CD8-positive, alpha-beta memory T cell (primary cell): ENCODE data around the gene DCD. TPM values are rescaled to one million over a fixed set of nuclear protein-coding genes. Genes with fewer than 3 reads are reported as not detected.

Source experiments
- CTCF ChIA-PET: fragments of 350-600 bp; sonication (Branson Sonifier 250); formaldehyde crosslinking; loops from one replicate; lab custom pipeline; 2021; ENCODE audit warnings: antibody characterized with exemption; lab: Charles Lee
- POLR2A ChIA-PET: fragments of 350-600 bp; sonication (Branson Sonifier 250); formaldehyde crosslinking; loops from one replicate; lab custom pipeline; 2021; ENCODE audit warnings: antibody characterized with exemption; lab: Charles Lee
- DNase-seq, 5 donors: peaks; one replicate each; pipeline versions ENCODE4 v3.0.0 to v3.0.0-alpha.2; 2020 to 2022; ENCODE audit warnings: mixed read lengths in 1 of 5
- H3K27ac ChIP-seq: one replicate; pipeline ENCODE4 v1.7.0; 2013; ENCODE audit warnings: low read depth, mild to moderate bottlenecking, low read length, moderate library complexity
- H3K27me3 ChIP-seq: 2 replicates; pipeline ENCODE4 v1.7.0; 2013; ENCODE audit warnings: low read length, mild to moderate bottlenecking; ENCODE audit not compliant: insufficient read depth, poor library complexity, severe bottlenecking
- H3K36me3 ChIP-seq: 2 replicates; pipeline ENCODE4 v1.7.0; 2013; ENCODE audit warnings: mild to moderate bottlenecking, low read length, moderate library complexity; ENCODE audit not compliant: insufficient read depth
- H3K4me1 ChIP-seq: 2 replicates; pipeline ENCODE4 v1.7.0; 2013; ENCODE audit warnings: mild to moderate bottlenecking, low read length, moderate library complexity; ENCODE audit not compliant: insufficient read depth
- H3K4me3 ChIP-seq: 2 replicates; pipeline ENCODE4 v1.7.0; 2013; ENCODE audit warnings: mild to moderate bottlenecking, low read length
- H3K9me3 ChIP-seq: 2 replicates; pipeline ENCODE4 v1.7.0; 2013; ENCODE audit warnings: mild to moderate bottlenecking, low read length
- H3K27ac Mint-ChIP-seq, 8 donors: one replicate each; pipeline ENCODE4 v1.8.0; 2020 to 2021; ENCODE audit warnings: mixed read lengths in 8 of 8, mild to moderate bottlenecking in 6 of 8, inconsistent platforms in 3 of 8, moderate library complexity in 3 of 8
- H3K27me3 Mint-ChIP-seq, 2 donors: one replicate each; pipeline ENCODE4 v1.8.0; 2020 to 2021; ENCODE audit warnings: mixed read lengths in 2 of 2, mild to moderate bottlenecking in 1 of 2, moderate library complexity in 1 of 2
- H3K36me3 Mint-ChIP-seq, 3 donors: one replicate each; pipeline ENCODE4 v1.8.0; 2020 to 2021; ENCODE audit warnings: mixed read lengths in 3 of 3, inconsistent platforms in 1 of 3, mild to moderate bottlenecking in 1 of 3
- H3K4me1 Mint-ChIP-seq, 3 donors: one replicate each; pipeline ENCODE4 v1.8.0; 2020 to 2021; ENCODE audit warnings: mixed read lengths in 3 of 3, inconsistent platforms in 1 of 3, mild to moderate bottlenecking in 1 of 3
- H3K4me3 Mint-ChIP-seq, 7 donors: one replicate each; pipeline ENCODE4 v1.8.0; 2020 to 2021; ENCODE audit warnings: mixed read lengths in 7 of 7, mild to moderate bottlenecking in 6 of 7, moderate library complexity in 4 of 7, inconsistent platforms in 2 of 7
- H3K9me3 Mint-ChIP-seq, 5 donors: one replicate each; pipeline ENCODE4 v1.8.0; 2020 to 2022; ENCODE audit warnings: mixed read lengths in 5 of 5, mild to moderate bottlenecking in 3 of 5, moderate library complexity in 2 of 5, inconsistent platforms in 1 of 5
- polyA plus RNA-seq: library from polyadenylated mRNA; unstranded; fragments of 300-500 nt; fragmentation: Illumina TruSeq; gene quantifications from one replicate; pipeline ENCODE4 v1.2.3, GENCODE V29; 2021
- total RNA-seq, 2 experiments: library from RNA; stranded (reverse); gene quantifications; one replicate each; pipeline ENCODE4 v1.2.3, GENCODE V29; 2021

Gene DCD
- total and polyA plus RNA-seq, 3 experiments from 2014 or later = not detected

DNA sequence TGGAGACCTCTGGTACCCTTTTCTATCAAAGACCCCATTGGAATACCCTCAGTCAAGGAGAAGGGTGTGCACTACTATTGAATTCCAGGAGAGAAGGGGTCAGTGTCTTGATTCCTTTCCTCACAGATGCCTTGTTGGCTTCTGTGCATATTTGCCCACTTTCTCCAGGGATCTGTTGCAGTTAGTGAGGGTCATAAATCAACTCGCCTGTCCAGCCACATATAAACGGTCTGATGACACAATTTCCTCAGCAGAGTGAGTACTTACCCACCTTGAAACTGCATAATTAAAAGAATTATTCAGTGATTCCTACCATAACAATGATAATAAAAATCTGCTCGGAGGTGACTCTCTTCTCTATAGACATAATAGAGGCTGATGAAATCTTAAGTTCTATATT lies 13.9 kb upstream of the DCD start:
- no peaks in the 10 kb centered on the region for H3K4me1 ChIP-seq
- H3K4me3 ChIP-seq = no peak overlapping the region
- DNase-seq = no peak
- no peaks in the 10 kb centered on the region for H3K36me3 Mint-ChIP-seq
- CTCF ChIA-PET = no interaction called here
- no peak overlapping the region for H3K4me3 Mint-ChIP-seq
- POLR2A ChIA-PET = no interaction called here
- no peak overlapping the region for H3K27ac ChIP-seq
- no peaks in the 10 kb centered on the region for H3K4me1 Mint-ChIP-seq
- H3K9me3 ChIP-seq = no peaks in the 10 kb centered on the region
- peaks cover 25 to 32% of the 10 kb centered on the region in 2 donors for H3K27me3 Mint-ChIP-seq
- H3K27ac Mint-ChIP-seq = no peak overlapping the region
- H3K9me3 Mint-ChIP-seq = no peaks in the 10 kb centered on the region
- no peaks in the 10 kb centered on the region for H3K36me3 ChIP-seq
- no peaks in the 10 kb centered on the region for H3K27me3 ChIP-seq

DNA sequence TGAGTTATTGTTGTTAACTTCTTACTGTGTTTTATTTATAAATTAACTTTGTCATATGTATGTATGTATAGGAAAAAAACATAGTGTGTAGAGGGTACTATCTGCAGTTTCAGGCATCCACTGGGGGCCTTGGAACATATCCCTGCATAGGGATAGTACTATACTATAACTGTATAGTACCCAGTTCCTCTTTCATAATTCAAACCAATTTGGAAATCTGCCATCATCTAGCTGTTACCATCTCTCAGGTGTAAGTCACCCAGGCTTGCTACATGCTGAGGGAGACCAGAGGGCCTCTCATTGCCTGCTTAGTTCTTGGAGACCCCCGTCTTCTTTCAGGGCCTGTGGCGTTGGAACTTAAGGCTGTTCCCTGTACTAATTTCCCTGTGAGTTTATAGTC lies 12.9 kb upstream of the DCD start:
- no peak overlapping the region for H3K27ac Mint-ChIP-seq
- H3K36me3 Mint-ChIP-seq = no peaks in the 10 kb centered on the region
- H3K4me1 Mint-ChIP-seq = no peaks in the 10 kb centered on the region
- Histone ChIP-seq H3K27me3 (peaks cover 4% of the 10 kb centered on the region), H3K4me3 (no peak overlapping the region), H3K36me3 (no peaks in the 10 kb centered on the region), H3K9me3 (no peaks in the 10 kb centered on the region), H3K27ac (no peak overlapping the region), H3K4me1 (no peaks in the 10 kb centered on the region)
- ChIA-PET POLR2A (no interaction called here), CTCF (no interaction called here)
- peaks cover 23 to 33% of the 10 kb centered on the region in 2 donors for H3K27me3 Mint-ChIP-seq
- DNase-seq = no peak
- no peaks in the 10 kb centered on the region for H3K9me3 Mint-ChIP-seq
- no peak overlapping the region for H3K4me3 Mint-ChIP-seq

DNA sequence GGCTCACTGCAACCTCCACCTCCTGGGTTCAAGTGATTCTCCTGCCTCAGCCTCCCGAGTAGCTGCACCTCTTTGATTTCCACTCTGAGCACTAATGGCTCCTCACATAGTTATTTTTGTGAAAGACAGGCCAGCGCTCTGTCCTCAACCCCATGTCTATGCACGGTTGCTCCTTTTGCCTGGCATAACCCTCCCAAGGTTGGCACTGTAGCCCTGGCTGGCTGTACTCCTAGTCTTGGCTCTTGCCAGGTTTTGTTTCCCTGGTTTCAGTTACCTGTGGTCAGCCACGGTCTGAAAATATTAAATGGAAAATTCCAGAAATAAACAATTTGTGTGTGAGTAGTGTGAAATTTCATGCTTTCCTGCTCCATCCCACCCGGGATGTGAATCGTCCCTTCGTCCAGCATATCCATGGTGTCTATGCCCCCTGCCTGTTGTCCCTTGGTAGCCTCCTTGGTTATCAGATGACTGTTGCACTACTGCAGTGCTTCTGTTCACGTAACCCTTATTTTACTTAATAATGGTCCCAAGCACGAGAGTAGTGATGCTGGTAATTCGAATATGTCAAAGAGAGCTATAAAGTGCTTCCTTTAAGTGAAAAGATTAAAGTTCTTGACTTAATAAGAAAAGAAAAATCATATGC lies 12.3 kb upstream of the DCD start:
- Histone ChIP-seq H3K27me3 (peaks cover 4% of the 10 kb centered on the region), H3K4me1 (no peaks in the 10 kb centered on the region), H3K36me3 (no peaks in the 10 kb centered on the region), H3K4me3 (no peak overlapping the region), H3K27ac (no peak overlapping the region), H3K9me3 (no peaks in the 10 kb centered on the region)
- Mint-ChIP-seq H3K4me3 (no peak overlapping the region), H3K4me1 (no peaks in the 10 kb centered on the region), H3K9me3 (no peaks in the 10 kb centered on the region), H3K36me3 (no peaks in the 10 kb centered on the region), H3K27me3 (peaks cover 20 to 31% of the 10 kb centered on the region in 2 donors), H3K27ac (no peak overlapping the region)
- CTCF ChIA-PET = interaction anchor here (0.8 kb wide), 1 partner anchor 15 kb away, joined by 3 read pairs; no protein-coding TSS in a partner anchor
- POLR2A ChIA-PET = no interaction called here
- no peak for DNase-seq

DNA sequence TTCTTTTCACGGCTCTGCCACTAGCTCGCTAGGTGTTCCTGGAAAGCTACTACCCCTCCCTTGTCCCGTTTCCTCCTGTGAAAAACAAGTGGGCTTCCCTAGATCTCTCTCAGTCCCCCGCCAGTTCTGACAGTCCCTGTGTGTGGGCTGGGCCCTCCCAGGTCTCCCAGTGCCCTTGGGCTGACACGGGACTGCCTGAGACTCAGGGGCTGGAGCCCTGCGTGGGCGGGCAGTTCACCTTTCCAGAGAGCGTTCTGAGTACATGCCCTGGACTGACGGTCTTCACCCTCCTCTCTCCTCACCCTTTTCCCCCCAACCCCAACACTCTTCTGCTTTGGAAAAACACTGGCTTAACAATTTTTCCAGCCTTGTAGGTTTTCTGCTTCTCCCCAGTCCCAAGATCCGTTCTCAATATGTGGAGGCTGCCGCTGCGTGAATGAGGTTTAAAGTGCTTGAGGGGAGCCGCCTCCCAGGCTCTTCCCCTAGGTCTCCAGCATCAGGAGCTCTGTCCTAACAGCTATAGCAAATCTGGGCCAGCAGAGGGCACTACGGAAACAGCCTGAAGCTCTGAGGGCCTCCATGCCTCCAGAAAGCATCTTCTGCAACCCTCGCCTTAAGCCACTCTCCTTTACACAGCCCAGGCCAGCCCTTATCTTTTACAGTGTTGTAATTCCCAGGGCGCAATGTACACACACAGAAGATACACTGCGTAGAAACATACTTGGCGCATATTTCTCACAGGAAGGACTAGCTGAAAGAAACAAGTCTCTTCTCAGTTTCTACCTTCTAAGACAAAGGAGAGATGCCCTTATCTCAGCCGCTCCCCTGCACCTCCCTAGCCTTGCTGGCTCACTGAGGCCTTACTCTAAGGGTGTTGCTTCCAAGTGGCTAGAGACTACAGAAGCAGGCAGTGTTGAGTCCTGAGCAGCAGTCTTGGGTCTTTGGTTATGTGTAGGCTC lies 10.4 kb upstream of the DCD start:
- DNase-seq = peak in 4 of 5 donors; percentile 13 to 50 (median 14)
- no peaks in the 10 kb centered on the region for H3K9me3 Mint-ChIP-seq
- Histone ChIP-seq H3K4me1 (no peaks in the 10 kb centered on the region), H3K27ac (no peak overlapping the region), H3K36me3 (no peaks in the 10 kb centered on the region), H3K27me3 (peaks cover 4% of the 10 kb centered on the region), H3K9me3 (no peaks in the 10 kb centered on the region), H3K4me3 (no peak overlapping the region)
- ChIA-PET CTCF (interaction anchor here (0.6 to 1.4 kb wide), 4 partner anchors 8 to 339 kb away, joined by 3 read pairs; no protein-coding TSS in a partner anchor), POLR2A (no interaction called here)
- H3K27me3 Mint-ChIP-seq = peaks cover 16 to 40% of the 10 kb centered on the region in 2 donors
- H3K36me3 Mint-ChIP-seq = no peaks in the 10 kb centered on the region
- no peaks in the 10 kb centered on the region for H3K4me1 Mint-ChIP-seq
- H3K27ac Mint-ChIP-seq = no peak overlapping the region
- no peak overlapping the region for H3K4me3 Mint-ChIP-seq

DNA sequence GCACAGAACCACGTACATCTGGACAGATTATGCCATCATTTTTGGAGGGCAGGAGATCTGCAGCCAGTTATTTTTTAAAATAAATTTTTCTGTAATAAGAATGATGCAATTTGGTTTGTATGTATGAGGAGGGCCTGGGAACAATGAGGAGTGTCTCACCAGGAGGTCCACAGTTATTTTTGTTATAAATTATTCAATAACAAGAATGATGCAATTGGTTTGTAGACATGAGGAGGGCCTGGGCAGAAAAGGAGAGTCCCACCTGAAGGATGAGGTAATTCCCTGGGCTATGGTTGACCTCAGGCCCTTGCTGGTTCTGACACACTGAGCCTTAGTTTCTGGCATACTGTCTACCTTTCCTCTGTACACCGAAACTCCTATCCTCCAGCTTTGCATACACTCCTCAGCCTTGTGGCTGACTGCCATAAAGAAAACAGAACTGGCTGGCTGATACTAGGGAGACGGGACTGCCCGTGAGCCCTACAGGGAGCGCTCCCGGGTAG lies 9.0 kb upstream of the DCD start:
- DNase-seq = no peak
- Mint-ChIP-seq H3K9me3 (no peaks in the 10 kb centered on the region), H3K27ac (no peak overlapping the region), H3K36me3 (no peaks in the 10 kb centered on the region), H3K4me1 (no peaks in the 10 kb centered on the region), H3K4me3 (no peak overlapping the region), H3K27me3 (peaks cover 19 to 43% of the 10 kb centered on the region in 2 donors)
- no peaks in the 10 kb centered on the region for H3K9me3 ChIP-seq
- H3K27ac ChIP-seq = no peak overlapping the region
- H3K4me1 ChIP-seq = no peaks in the 10 kb centered on the region
- H3K36me3 ChIP-seq = no peaks in the 10 kb centered on the region
- H3K27me3 ChIP-seq = peaks cover 4% of the 10 kb centered on the region
- ChIA-PET CTCF (no interaction called here), POLR2A (no interaction called here)
- no peak overlapping the region for H3K4me3 ChIP-seq

DNA sequence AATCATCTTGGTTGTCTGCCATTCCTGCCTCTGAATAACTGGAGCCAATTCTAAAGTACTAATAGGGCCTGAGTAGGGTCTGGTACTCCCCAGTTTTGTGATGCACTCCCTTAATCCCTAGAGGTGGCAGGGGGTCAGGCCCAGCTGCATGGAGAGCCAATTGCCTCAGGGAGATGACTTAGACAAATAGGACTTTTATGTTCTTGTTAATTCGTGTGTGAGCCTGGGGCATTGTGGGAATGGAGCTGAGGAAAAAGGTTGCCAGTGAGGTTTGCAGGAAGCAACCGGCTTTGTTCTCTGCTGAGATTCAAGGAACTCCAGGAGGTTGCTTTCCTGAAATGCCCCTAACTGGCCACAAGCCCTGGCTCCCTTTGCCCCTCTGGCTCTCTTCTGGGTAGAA lies 6.8 kb upstream of the DCD start:
- no peak overlapping the region for H3K4me3 Mint-ChIP-seq
- ChIA-PET CTCF (no interaction called here), POLR2A (no interaction called here)
- Histone ChIP-seq H3K27me3 (peaks cover 4% of the 10 kb centered on the region), H3K27ac (no peak overlapping the region), H3K4me1 (no peaks in the 10 kb centered on the region), H3K36me3 (no peaks in the 10 kb centered on the region), H3K4me3 (no peak overlapping the region), H3K9me3 (no peaks in the 10 kb centered on the region)
- H3K36me3 Mint-ChIP-seq = no peaks in the 10 kb centered on the region
- no peak for DNase-seq
- H3K9me3 Mint-ChIP-seq = no peaks in the 10 kb centered on the region
- H3K4me1 Mint-ChIP-seq = no peaks in the 10 kb centered on the region
- H3K27me3 Mint-ChIP-seq = peaks cover 14 to 41% of the 10 kb centered on the region in 2 donors
- peak overlapping the region in 1 of 8 donors; percentile 14 for H3K27ac Mint-ChIP-seq

DNA sequence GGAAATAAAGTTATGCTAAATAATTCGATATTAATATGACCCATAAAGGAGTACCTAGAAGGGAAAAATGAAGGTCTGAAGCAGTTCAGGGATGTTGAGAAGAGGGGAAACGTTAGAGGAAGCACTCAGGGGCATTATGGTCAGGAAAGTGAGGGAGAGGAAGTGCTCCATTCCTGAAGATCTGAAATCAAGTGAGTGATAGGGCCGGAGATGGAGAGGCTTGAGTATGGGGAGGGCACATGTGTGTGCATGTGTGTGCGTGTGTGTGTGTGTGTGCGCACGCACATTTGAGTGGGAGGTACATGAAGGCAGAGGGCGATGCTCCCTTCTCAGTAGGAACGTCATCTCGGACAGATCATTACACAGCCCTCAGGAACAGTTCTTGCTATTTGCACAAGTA lies 4.9 kb upstream of the DCD start:
- ChIA-PET POLR2A (no interaction called here), CTCF (no interaction called here)
- Mint-ChIP-seq H3K9me3 (no peaks in the 10 kb centered on the region), H3K4me1 (no peaks in the 10 kb centered on the region), H3K27me3 (peaks cover 9 to 39% of the 10 kb centered on the region in 2 donors), H3K27ac (no peak overlapping the region), H3K4me3 (no peak overlapping the region), H3K36me3 (no peaks in the 10 kb centered on the region)
- Histone ChIP-seq H3K9me3 (no peaks in the 10 kb centered on the region), H3K4me3 (no peak overlapping the region), H3K27ac (no peak overlapping the region), H3K4me1 (no peaks in the 10 kb centered on the region), H3K36me3 (no peaks in the 10 kb centered on the region), H3K27me3 (peaks cover 4% of the 10 kb centered on the region)
- DNase-seq = no peak

DNA sequence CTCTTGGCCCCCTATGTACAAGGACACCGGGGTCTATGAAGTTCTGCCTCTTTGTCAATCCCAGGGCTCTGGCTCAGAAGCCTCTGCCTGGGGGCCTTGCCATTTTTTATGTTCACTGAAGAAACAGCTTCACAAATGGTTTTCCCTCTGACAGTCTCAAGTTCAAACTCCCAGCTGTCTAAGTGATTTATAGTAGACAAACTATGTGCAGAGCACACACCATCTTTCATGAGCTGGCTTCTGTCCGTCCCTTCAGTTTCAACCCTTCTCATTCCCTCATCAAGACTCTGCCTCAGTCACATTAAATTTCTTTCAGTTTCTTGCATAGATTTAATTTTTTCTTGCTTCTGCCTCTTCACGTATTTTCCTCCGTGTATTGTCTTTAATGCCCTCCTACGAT lies 2.7 kb upstream of the DCD start:
- Mint-ChIP-seq H3K4me3 (no peak overlapping the region), H3K27ac (no peak overlapping the region), H3K36me3 (no peaks in the 10 kb centered on the region), H3K9me3 (no peaks in the 10 kb centered on the region), H3K27me3 (peaks cover 4 to 53% of the 10 kb centered on the region in 2 donors), H3K4me1 (no peaks in the 10 kb centered on the region)
- DNase-seq = no peak
- no peaks in the 10 kb centered on the region for H3K4me1 ChIP-seq
- H3K36me3 ChIP-seq = no peaks in the 10 kb centered on the region
- no peaks in the 10 kb centered on the region for H3K27me3 ChIP-seq
- ChIA-PET CTCF (interaction anchor here (1.1 kb wide), 1 partner anchor 8 kb away, joined by 3 read pairs; no protein-coding TSS in a partner anchor), POLR2A (no interaction called here)
- no peak overlapping the region for H3K27ac ChIP-seq
- H3K4me3 ChIP-seq = no peak overlapping the region
- H3K9me3 ChIP-seq = no peaks in the 10 kb centered on the region
